Measurements from ENCODE around the gene ENOSF1. TPM values are rescaled to one million over a fixed set of nuclear protein-coding genes. Genes with fewer than 3 reads are reported as not detected.

Gene ENOSF1
- total RNA-seq, 2 experiments from 2014 or later, result 79.3 to 84.3 TPM

- no peak for DNase-seq
- H3K4me3 Mint-ChIP-seq, result no peak overlapping the region
- no peaks in the 10 kb centered on the region for H3K27me3 Mint-ChIP-seq
- H3K27ac Mint-ChIP-seq, result no peak overlapping the region
- peaks cover 47% of the 10 kb centered on the region for H3K4me1 Mint-ChIP-seq
- H3K36me3 Mint-ChIP-seq, result peaks cover 61% of the 10 kb centered on the region
- no peak for ATAC-seq
- CTCF ChIA-PET, result no interaction called here
- H3K9me3 Mint-ChIP-seq (ENCODE audit: low read depth), result peaks cover 4% of the 10 kb centered on the region
These were observed 50.2 kb downstream of the ENOSF1 start for GRCh38 chr18:662197-662596.

- no peak for DNase-seq
- Mint-ChIP-seq H3K4me3 (peak overlapping the region; percentile 96), H3K4me1 (peaks cover 50% of the 10 kb centered on the region), H3K27me3 (no peaks in the 10 kb centered on the region), H3K9me3 (ENCODE audit: low read depth) (peaks cover 4% of the 10 kb centered on the region), H3K36me3 (peaks cover 52% of the 10 kb centered on the region), H3K27ac (peak overlapping the region; percentile 89)
- ATAC-seq, result no peak
- CTCF ChIA-PET, result interaction anchor here (2.2 to 3.3 kb wide), 4 partner anchors 9 to 171 kb away, joined by 9 to 12 read pairs (median 10); no protein-coding TSS in a partner anchor
These were observed 52.8 kb downstream of the ENOSF1 start for GRCh38 chr18:659597-659996.

GRCh38 chr18:658947-659533, 53.4 kb downstream of the ENOSF1 start:
- Mint-ChIP-seq H3K4me1 (peaks cover 48% of the 10 kb centered on the region), H3K36me3 (peaks cover 51% of the 10 kb centered on the region)

GRCh38 chr18:658001-658946, 54.2 kb downstream of the ENOSF1 start:
- H3K27ac Mint-ChIP-seq, result peak overlapping the region; percentile 89
- CTCF ChIA-PET, result interaction anchor here (0.5 to 3.3 kb wide), 13 partner anchors 9 to 181 kb away, joined by 3 to 13 read pairs (median 6); partner anchors contain the start of gene ENOSF1
- DNase-seq (peak; percentile 90), ATAC-seq (peak; percentile 80)
- H3K4me1 Mint-ChIP-seq, result peaks cover 46% of the 10 kb centered on the region
- H3K4me3 Mint-ChIP-seq, result peak overlapping the region; percentile 96
- H3K9me3 Mint-ChIP-seq (ENCODE audit: low read depth), result peaks cover 4% of the 10 kb centered on the region
- peaks cover 48% of the 10 kb centered on the region for H3K36me3 Mint-ChIP-seq
- no peaks in the 10 kb centered on the region for H3K27me3 Mint-ChIP-seq

More at GRCh38 chr18:658947-659533, 53.4 kb downstream of the ENOSF1 start:
- DNase-seq, result no peak
- ATAC-seq, result no peak
- CTCF ChIA-PET, result interaction anchor here (0.8 to 3.3 kb wide), 11 partner anchors 9 to 180 kb away, joined by 3 to 13 read pairs (median 7); partner anchors contain the start of gene ENOSF1
- H3K9me3 Mint-ChIP-seq (ENCODE audit: low read depth), result peaks cover 4% of the 10 kb centered on the region
- H3K4me3 Mint-ChIP-seq, result peak overlapping the region; percentile 96
- no peaks in the 10 kb centered on the region for H3K27me3 Mint-ChIP-seq
- H3K27ac Mint-ChIP-seq, result peak overlapping the region; percentile 89

- ATAC-seq, result peak; percentile 64
- H3K36me3 Mint-ChIP-seq, result peaks cover 46% of the 10 kb centered on the region
These were observed 55.0 kb downstream of the ENOSF1 start, which contains the start of gene TYMS for GRCh38 chr18:657311-658000. TYMS (plus strand) TSS chr18:657653; CDS start chr18:657743, 90 bp downstream.

GRCh38 chr18:655445-655844, 57.0 kb downstream of the ENOSF1 start:
- Mint-ChIP-seq H3K4me3 (peak overlapping the region; percentile 96), H3K27me3 (no peaks in the 10 kb centered on the region), H3K27ac (no peak overlapping the region), H3K9me3 (ENCODE audit: low read depth) (no peaks in the 10 kb centered on the region), H3K36me3 (peaks cover 26% of the 10 kb centered on the region), H3K4me1 (peaks cover 35% of the 10 kb centered on the region)
- CTCF ChIA-PET, result interaction anchor here (0.7 to 1.5 kb wide), 4 partner anchors 31 to 126 kb away, joined by 3 to 6 read pairs (median 4); partner anchors contain the start of gene ENOSF1
- ATAC-seq (no peak), DNase-seq (no peak)

More at GRCh38 chr18:657311-658000, 55.0 kb downstream of the ENOSF1 start, which contains the start of gene TYMS:
- peaks cover 44% of the 10 kb centered on the region for H3K4me1 Mint-ChIP-seq
- no peaks in the 10 kb centered on the region for H3K27me3 Mint-ChIP-seq
- CTCF ChIA-PET, result interaction anchor here (0.5 to 3.3 kb wide), 9 partner anchors 8 to 182 kb away, joined by 3 to 13 read pairs (median 7); partner anchors contain the start of gene ENOSF1
- peak within 1 kb of the TSS; percentile 89 for H3K27ac Mint-ChIP-seq
- peak within 1 kb of the TSS; percentile 96 for H3K4me3 Mint-ChIP-seq
- DNase-seq, result peak; percentile 72
- peaks cover 4% of the 10 kb centered on the region for H3K9me3 Mint-ChIP-seq (ENCODE audit: low read depth)

GRCh38 chr18:654601-655000, 57.8 kb downstream of the ENOSF1 start:
- peaks cover 20% of the 10 kb centered on the region for H3K36me3 Mint-ChIP-seq

GRCh38 chr18:653512-653911, 58.9 kb downstream of the ENOSF1 start:
- peaks cover 12% of the 10 kb centered on the region for H3K36me3 Mint-ChIP-seq

More at GRCh38 chr18:654601-655000, 57.8 kb downstream of the ENOSF1 start:
- H3K4me1 Mint-ChIP-seq, result peaks cover 29% of the 10 kb centered on the region
- H3K27ac Mint-ChIP-seq, result no peak overlapping the region
- no peak for ATAC-seq
- no peak overlapping the region for H3K4me3 Mint-ChIP-seq
- H3K9me3 Mint-ChIP-seq (ENCODE audit: low read depth), result no peaks in the 10 kb centered on the region
- CTCF ChIA-PET, result interaction anchor here (0.9 to 1.5 kb wide), 6 partner anchors 27 to 1888 kb away, joined by 3 to 6 read pairs (median 4); partner anchors contain the start of gene ENOSF1
- H3K27me3 Mint-ChIP-seq, result no peaks in the 10 kb centered on the region
- no peak for DNase-seq

GRCh38 chr18:652131-652530, 60.3 kb downstream of the ENOSF1 start:
- peaks cover 21% of the 10 kb centered on the region for H3K4me1 Mint-ChIP-seq
- no peaks in the 10 kb centered on the region for H3K9me3 Mint-ChIP-seq (ENCODE audit: low read depth)
- CTCF ChIA-PET, result no interaction called here

More at GRCh38 chr18:653512-653911, 58.9 kb downstream of the ENOSF1 start:
- Mint-ChIP-seq H3K27ac (no peak overlapping the region), H3K4me1 (peaks cover 21% of the 10 kb centered on the region), H3K4me3 (no peak overlapping the region), H3K27me3 (peaks cover 3% of the 10 kb centered on the region), H3K9me3 (ENCODE audit: low read depth) (no peaks in the 10 kb centered on the region)
- CTCF ChIA-PET, result interaction anchor here (1.3 to 1.5 kb wide), 2 partner anchors 29 to 177 kb away, joined by 3 to 6 read pairs; no protein-coding TSS in a partner anchor
- no peak for DNase-seq
- ATAC-seq, result no peak

GRCh38 chr18:650428-650858, 62.0 kb downstream of the ENOSF1 start:
- CTCF ChIA-PET, result no interaction called here

More at GRCh38 chr18:652131-652530, 60.3 kb downstream of the ENOSF1 start:
- DNase-seq (no peak), ATAC-seq (no peak)
- H3K27ac Mint-ChIP-seq, result no peak overlapping the region
- no peak overlapping the region for H3K4me3 Mint-ChIP-seq
- peaks cover 8% of the 10 kb centered on the region for H3K36me3 Mint-ChIP-seq
- H3K27me3 Mint-ChIP-seq, result peaks cover 3% of the 10 kb centered on the region

GRCh38 chr18:649341-649740, 63.1 kb downstream of the ENOSF1 start:
- DNase-seq, result no peak
- ATAC-seq, result no peak
- CTCF ChIA-PET, result interaction anchor here (1.2 to 1.4 kb wide), 3 partner anchors 8 to 63 kb away, joined by 3 to 6 read pairs (median 3); partner anchors contain the start of genes ENOSF1 and TYMS
- Mint-ChIP-seq H3K36me3 (peaks cover 6% of the 10 kb centered on the region), H3K27me3 (peaks cover 9% of the 10 kb centered on the region), H3K4me1 (peaks cover 14% of the 10 kb centered on the region), H3K27ac (no peak overlapping the region), H3K9me3 (ENCODE audit: low read depth) (no peaks in the 10 kb centered on the region), H3K4me3 (no peak overlapping the region)

More at GRCh38 chr18:650428-650858, 62.0 kb downstream of the ENOSF1 start:
- H3K27ac Mint-ChIP-seq, result peak overlapping the region; percentile 67
- peak; percentile 74 for DNase-seq
- H3K27me3 Mint-ChIP-seq, result peaks cover 3% of the 10 kb centered on the region
- H3K36me3 Mint-ChIP-seq, result peaks cover 6% of the 10 kb centered on the region
- ATAC-seq, result peak; percentile 87
- peak overlapping the region; percentile 45 for H3K4me3 Mint-ChIP-seq
- peaks cover 10% of the 10 kb centered on the region for H3K4me1 Mint-ChIP-seq
- no peaks in the 10 kb centered on the region for H3K9me3 Mint-ChIP-seq (ENCODE audit: low read depth)

GRCh38 chr18:647304-647703, 65.1 kb downstream of the ENOSF1 start:
- Mint-ChIP-seq H3K27ac (no peak overlapping the region), H3K4me3 (no peak overlapping the region), H3K9me3 (ENCODE audit: low read depth) (no peaks in the 10 kb centered on the region), H3K27me3 (peaks cover 26% of the 10 kb centered on the region), H3K4me1 (peaks cover 16% of the 10 kb centered on the region), H3K36me3 (peaks cover 6% of the 10 kb centered on the region)
- CTCF ChIA-PET, result interaction anchor here (0.7 to 6.3 kb wide), 3 partner anchors 11 to 43 kb away, joined by 3 to 28 read pairs (median 7); partner anchors contain the start of gene TYMS
- ATAC-seq (no peak), DNase-seq (no peak)

All from activated CD8-positive, alpha-beta memory T cell treated with anti-CD3 and anti-CD28 coated beads, Interleukin-2, amount 10 ng/mL, durations not matched to agents 7 days and 5 days (primary cell).